NOMO-1 treated with DMSO at 0.1 percent for 48 hours (cell line): ENCODE measurements around the gene CDCP2.
A peak's percentile ranks its signal among the peaks of the same experiment; 100 is the strongest.
"Not testable (repeated sequence)": the region's sequence is repeated elsewhere in the genome, so short reads cannot be mapped to it uniquely, and the experiment has no call there.

Source experiments
- DNase-seq: peaks from one replicate; lab custom pipeline; 2025; ENCODE audit not compliant: unreplicated experiment; lab: John Stamatoyannopoulos, UW

Gene CDCP2

GRCh38 chr1:54117815-54118563 is 34.8 kb downstream of the CDCP2 start:
- no peak for DNase-seq

- no peak for DNase-seq
Observed at GRCh38 chr1:54115520-54115919, 37.3 kb downstream of the CDCP2 start.

GRCh38 chr1:54114955-54115354 is 37.8 kb downstream of the CDCP2 start:
- no peak for DNase-seq

- no peak for DNase-seq
Observed at GRCh38 chr1:54114001-54114400, 38.8 kb downstream of the CDCP2 start.

- DNase-seq, result no peak
Observed at GRCh38 chr1:54112705-54113368, 40.0 kb downstream of the CDCP2 start.

GRCh38 chr1:54112027-54112426 is 40.8 kb downstream of the CDCP2 start:
- DNase-seq, result no peak

GRCh38 chr1:54111624-54112023 is 41.2 kb downstream of the CDCP2 start:
- no peak for DNase-seq

GRCh38 chr1:54110996-54111395 is 41.8 kb downstream of the CDCP2 start:
- no peak for DNase-seq

GRCh38 chr1:54109129-54110090 is 43.4 kb downstream of the CDCP2 start:
- no peak for DNase-seq

GRCh38 chr1:54108156-54108555 is 44.6 kb downstream of the CDCP2 start:
- DNase-seq, result no peak

- no peak for DNase-seq
Observed at GRCh38 chr1:54107131-54107530, 45.7 kb downstream of the CDCP2 start.

GRCh38 chr1:54105736-54106269 is 47.0 kb downstream of the CDCP2 start:
- DNase-seq, result no peak

- no peak for DNase-seq
Observed at GRCh38 chr1:54105080-54105479, 47.7 kb downstream of the CDCP2 start.

- not testable (repeated sequence) for DNase-seq
Observed at GRCh38 chr1:54104613-54105012, 48.2 kb downstream of the CDCP2 start.

GRCh38 chr1:54103414-54103813 is 49.4 kb downstream of the CDCP2 start:
- no peak for DNase-seq

- DNase-seq, result no peak
Observed at GRCh38 chr1:54100500-54100899, 52.3 kb downstream of the CDCP2 start.

- DNase-seq, result no peak
Observed at GRCh38 chr1:54099061-54099610, 53.7 kb downstream of the CDCP2 start.

GRCh38 chr1:54096877-54097240 is 55.9 kb downstream of the CDCP2 start:
- DNase-seq, result no peak

- no peak for DNase-seq
Observed at GRCh38 chr1:54096227-54096876, 56.4 kb downstream of the CDCP2 start.

- peak; percentile 93 for DNase-seq
Observed at GRCh38 chr1:54095546-54096226, 57.1 kb downstream of the CDCP2 start.
